22Rv1 (cell line): ENCODE measurements around the gene VPS8.

Source experiments
- ZFX ChIP-seq: fragments of 450-650 bp; IDR thresholded peaks from 2 replicates; pipeline ENCODE4 v1.6.1; 2017; ENCODE audit warnings: antibody characterized with exemption, borderline replicate concordance
- TF ChIP-seq, protein P1 (sequence below): fragments of 450-650 bp; IDR thresholded peaks from 2 replicates; pipeline ENCODE4 v1.5.1; 2017; ENCODE audit warnings: mild to moderate bottlenecking

DNA sequence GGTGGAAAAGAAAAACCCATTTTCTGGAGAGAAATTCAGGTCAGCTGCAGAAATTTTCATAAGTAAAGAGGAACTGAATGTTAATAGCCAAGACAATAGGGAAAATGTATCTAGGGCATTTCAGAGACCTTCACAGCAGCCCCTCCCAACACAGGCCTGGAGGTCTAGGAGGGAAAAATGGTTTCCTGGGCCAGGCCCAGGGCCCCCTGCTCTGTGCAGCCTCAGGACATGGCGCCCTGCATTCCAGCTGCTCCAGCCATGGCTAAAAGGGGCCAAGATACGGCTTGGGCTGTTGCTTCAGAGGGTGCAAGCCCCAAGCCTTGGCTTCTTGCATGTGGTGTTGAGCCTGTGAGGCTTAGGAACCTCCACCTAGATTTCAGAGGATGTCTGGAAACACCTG, 248.7 kb downstream of the VPS8 start:
- TF ChIP-seq, protein P1, sequence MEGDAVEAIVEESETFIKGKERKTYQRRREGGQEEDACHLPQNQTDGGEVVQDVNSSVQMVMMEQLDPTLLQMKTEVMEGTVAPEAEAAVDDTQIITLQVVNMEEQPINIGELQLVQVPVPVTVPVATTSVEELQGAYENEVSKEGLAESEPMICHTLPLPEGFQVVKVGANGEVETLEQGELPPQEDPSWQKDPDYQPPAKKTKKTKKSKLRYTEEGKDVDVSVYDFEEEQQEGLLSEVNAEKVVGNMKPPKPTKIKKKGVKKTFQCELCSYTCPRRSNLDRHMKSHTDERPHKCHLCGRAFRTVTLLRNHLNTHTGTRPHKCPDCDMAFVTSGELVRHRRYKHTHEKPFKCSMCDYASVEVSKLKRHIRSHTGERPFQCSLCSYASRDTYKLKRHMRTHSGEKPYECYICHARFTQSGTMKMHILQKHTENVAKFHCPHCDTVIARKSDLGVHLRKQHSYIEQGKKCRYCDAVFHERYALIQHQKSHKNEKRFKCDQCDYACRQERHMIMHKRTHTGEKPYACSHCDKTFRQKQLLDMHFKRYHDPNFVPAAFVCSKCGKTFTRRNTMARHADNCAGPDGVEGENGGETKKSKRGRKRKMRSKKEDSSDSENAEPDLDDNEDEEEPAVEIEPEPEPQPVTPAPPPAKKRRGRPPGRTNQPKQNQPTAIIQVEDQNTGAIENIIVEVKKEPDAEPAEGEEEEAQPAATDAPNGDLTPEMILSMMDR, result no peak
- no peak for TF ChIP-seq ZFX
